Upper lobe of left lung (tissue), 4 donors: ENCODE measurements around the gene ATG5.

ENCODE experiments used
- EP300 ChIP-seq, 4 donors: sonication (generic); formaldehyde crosslinking; IDR thresholded peaks; one replicate each; pipeline ENCODE4 v1.5.1; 2017; ENCODE audit warnings: antibody characterized with exemption in 4 of 4, control low read depth in 2 of 4
- POLR2A ChIP-seq, 4 donors: fragments of 450-650 bp; IDR thresholded peaks; one replicate each; pipeline ENCODE4 v1.5.1; 2016 to 2017; ENCODE audit warnings: antibody characterized with exemption in 4 of 4, mild to moderate bottlenecking in 2 of 4
- POLR2AphosphoS5 ChIP-seq, 2 donors: sonication (generic); formaldehyde crosslinking; IDR thresholded peaks; one replicate each; pipeline ENCODE4 v1.5.1; 2017; ENCODE audit warnings: antibody characterized with exemption in 2 of 2
- TF ChIP-seq, protein P1 (sequence below), 6 experiments: fragments of 450-650 bp in 4 of 6; fragments of 200-600 bp in 2 of 6; sonication (generic) in 2 of 6; IDR thresholded peaks; one replicate each; pipeline ENCODE4 v1.5.1; 2016 to 2019; ENCODE audit warnings: antibody characterized with exemption in 6 of 6

DNA sequence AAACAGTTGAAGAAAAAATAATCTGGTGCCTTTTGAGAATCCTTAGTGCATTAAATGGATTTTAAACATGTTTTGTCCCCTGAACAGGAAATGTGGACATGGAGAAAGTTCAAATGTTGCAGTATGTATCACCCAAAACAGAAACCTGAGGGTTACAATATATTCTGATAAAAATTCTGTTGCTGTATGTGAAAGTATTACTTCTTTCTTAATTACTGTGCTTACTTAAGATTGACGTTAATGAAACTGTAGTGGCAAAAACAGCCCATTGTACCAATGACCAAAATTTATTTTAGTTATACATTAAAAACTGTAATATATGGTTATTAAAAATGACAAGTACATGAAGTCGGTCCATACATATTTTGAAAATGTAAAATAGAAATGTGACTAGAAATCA lies 138.8 kb downstream of the ATG5 start:
- TF ChIP-seq POLR2A (IDR thresholded peaks at IDR 0.05) (no peak), EP300 (IDR thresholded peaks at IDR 0.05) (no peak), POLR2AphosphoS5 (IDR thresholded peaks at IDR 0.05) (no peak)
- TF ChIP-seq, protein P1, sequence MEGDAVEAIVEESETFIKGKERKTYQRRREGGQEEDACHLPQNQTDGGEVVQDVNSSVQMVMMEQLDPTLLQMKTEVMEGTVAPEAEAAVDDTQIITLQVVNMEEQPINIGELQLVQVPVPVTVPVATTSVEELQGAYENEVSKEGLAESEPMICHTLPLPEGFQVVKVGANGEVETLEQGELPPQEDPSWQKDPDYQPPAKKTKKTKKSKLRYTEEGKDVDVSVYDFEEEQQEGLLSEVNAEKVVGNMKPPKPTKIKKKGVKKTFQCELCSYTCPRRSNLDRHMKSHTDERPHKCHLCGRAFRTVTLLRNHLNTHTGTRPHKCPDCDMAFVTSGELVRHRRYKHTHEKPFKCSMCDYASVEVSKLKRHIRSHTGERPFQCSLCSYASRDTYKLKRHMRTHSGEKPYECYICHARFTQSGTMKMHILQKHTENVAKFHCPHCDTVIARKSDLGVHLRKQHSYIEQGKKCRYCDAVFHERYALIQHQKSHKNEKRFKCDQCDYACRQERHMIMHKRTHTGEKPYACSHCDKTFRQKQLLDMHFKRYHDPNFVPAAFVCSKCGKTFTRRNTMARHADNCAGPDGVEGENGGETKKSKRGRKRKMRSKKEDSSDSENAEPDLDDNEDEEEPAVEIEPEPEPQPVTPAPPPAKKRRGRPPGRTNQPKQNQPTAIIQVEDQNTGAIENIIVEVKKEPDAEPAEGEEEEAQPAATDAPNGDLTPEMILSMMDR (IDR thresholded peaks at IDR 0.05), result no peak
